BLaER1 treated with 17β-estradiol and CSF1 and Interleukin-3, amounts not matched to agents 10 nM and 100 nM (cell line): ENCODE results near the gene SNRNP200.
A peak's percentile ranks its signal among the peaks of the same experiment; 100 is the strongest.

ENCODE experiments used
- H3K27ac ChIP-seq, 11 experiments: shearing (Covaris generic); formaldehyde crosslinking; 2 replicates each; pipeline ENCODE4 v1.8.1; 2022
- H3K27me3 ChIP-seq, 11 experiments: shearing (Covaris generic); formaldehyde crosslinking; 2 replicates each; pipeline ENCODE4 v1.8.1; 2022
- H3K36me3 ChIP-seq, 11 experiments: shearing (Covaris generic); formaldehyde crosslinking; 2 replicates each; pipeline ENCODE4 v1.8.1; 2022
- H3K4me1 ChIP-seq, 10 experiments: shearing (Covaris generic); formaldehyde crosslinking; 2 replicates each; pipeline ENCODE4 v1.8.1; 2022
- H3K4me2 ChIP-seq, 11 experiments: shearing (Covaris generic); formaldehyde crosslinking; 2 replicates each; pipeline ENCODE4 v1.8.1; 2022
- H3K4me3 ChIP-seq, 10 experiments: shearing (Covaris generic); formaldehyde crosslinking; 2 replicates each; pipeline ENCODE4 v1.8.1; 2022
- H3K9ac ChIP-seq, 11 experiments: shearing (Covaris generic); formaldehyde crosslinking; 2 replicates each; pipeline ENCODE4 v1.8.1; 2022
- H3K9me3 ChIP-seq, 11 experiments: shearing (Covaris generic); formaldehyde crosslinking; replicated peaks in 1 of 11; 2 replicates each; pipeline ENCODE4 v1.8.1; 2022
- H4K20me1 ChIP-seq, 11 experiments: shearing (Covaris generic); formaldehyde crosslinking; 2 replicates each; pipeline ENCODE4 v1.8.1; 2022
- Cebpa-rat ChIP-seq, 11 experiments: shearing (Covaris generic); IDR thresholded peaks; 2 replicates each; pipeline ENCODE4 v1.8.1; 2022

SNRNP200 gene

GRCh38 chr2:96240341-96241038 is 64.9 kb downstream of the SNRNP200 start:
- H3K27me3 ChIP-seq, result no peaks in the 10 kb centered on the region
- no peak for TF ChIP-seq Cebpa-rat (IDR thresholded peaks at IDR 0.05)
- H3K4me3 ChIP-seq, result no peak overlapping the region
- H3K36me3 ChIP-seq, result peaks cover 0 to 24% (median 9%) of the 10 kb centered on the region in 11 experiments; a peak in 13 of 22 replicates
- H3K4me1 ChIP-seq, result peaks cover 43 to 65% (median 49%) of the 10 kb centered on the region in 10 experiments
- H3K27ac ChIP-seq, result peak overlapping the region; percentile 89 to 97 (median 94); a peak in 20 of 22 replicates
- H3K9me3 ChIP-seq, result no peaks in the 10 kb centered on the region
- peak overlapping the region in 3 of 11 experiments; percentile 72 to 83 (median 79); a peak in 3 of 22 replicates for H3K9ac ChIP-seq
- peak overlapping the region; percentile 81 to 97 (median 88); a peak in 20 of 22 replicates for H3K4me2 ChIP-seq
- H4K20me1 ChIP-seq, result no peaks in the 10 kb centered on the region

DNA sequence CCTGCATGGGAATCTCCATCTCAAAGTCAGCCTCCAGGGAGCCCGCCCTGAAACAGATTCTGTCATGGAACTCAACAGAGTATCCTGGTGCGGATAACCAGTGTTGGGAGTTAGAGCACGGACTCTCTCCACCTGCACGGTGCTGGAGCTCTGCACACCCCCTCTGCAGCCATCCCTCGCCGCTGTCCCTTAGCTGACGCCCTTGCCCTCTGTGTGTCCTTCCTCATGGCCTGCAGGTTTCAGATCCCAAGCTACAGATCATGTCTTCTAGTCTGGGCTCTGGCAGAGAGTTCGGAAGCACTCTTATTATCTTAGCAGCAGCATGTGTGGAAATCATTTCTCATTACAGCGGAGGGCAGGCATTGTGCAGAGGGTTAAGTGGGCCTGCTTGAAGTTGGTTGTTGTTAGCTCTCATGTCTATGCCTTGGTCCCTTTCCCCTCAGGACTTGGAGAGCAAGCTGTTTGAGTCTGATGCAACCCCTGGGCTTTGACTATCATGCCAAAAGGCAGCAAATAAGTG is 65.5 kb downstream of the SNRNP200 start:
- peaks cover 0 to 24% (median 9%) of the 10 kb centered on the region in 11 experiments; a peak in 13 of 22 replicates for H3K36me3 ChIP-seq
- 0 out of 22 replicates have a peak overlapping the region, but pooled peaks of 1 of the 11 experiments have one; percentile 1 for H3K9ac ChIP-seq
- no peaks in the 10 kb centered on the region for H3K27me3 ChIP-seq
- H3K9me3 ChIP-seq, result no peaks in the 10 kb centered on the region
- peaks cover 42 to 65% (median 48%) of the 10 kb centered on the region in 10 experiments for H3K4me1 ChIP-seq
- H4K20me1 ChIP-seq, result no peaks in the 10 kb centered on the region
- peak overlapping the region in 4 of 11 experiments; percentile 81 to 93 (median 88); a peak in 4 of 22 replicates for H3K4me2 ChIP-seq
- no peak for TF ChIP-seq Cebpa-rat (IDR thresholded peaks at IDR 0.05)
- H3K27ac ChIP-seq, result peak overlapping the region in 2 of 11 experiments; percentile 89 to 94; a peak in 5 of 22 replicates
- no peak overlapping the region for H3K4me3 ChIP-seq

DNA sequence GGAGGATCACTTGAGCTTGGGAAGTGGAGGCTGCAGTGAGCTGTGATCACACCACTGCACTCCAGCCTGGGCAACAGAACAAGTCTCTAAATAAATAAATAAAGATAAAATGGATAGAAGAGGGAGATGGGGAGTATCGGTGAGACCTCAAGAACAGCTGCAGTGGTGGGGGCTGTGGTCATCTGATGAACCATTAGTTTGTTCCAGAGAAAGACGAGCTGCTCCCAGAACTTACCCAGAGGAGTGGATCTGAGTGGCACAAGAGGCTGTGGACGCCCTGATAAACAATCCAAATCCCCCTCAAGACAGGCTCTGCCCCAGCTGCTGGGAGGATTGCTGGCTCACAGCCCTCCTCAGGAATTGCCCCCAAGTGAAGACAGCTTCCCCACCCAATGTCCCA is 66.3 kb downstream of the SNRNP200 start:
- Histone ChIP-seq H4K20me1 (no peaks in the 10 kb centered on the region), H3K27ac (peak overlapping the region in 1 of 11 experiments; percentile 22; a peak in 3 of 22 replicates), H3K36me3 (peaks cover 0 to 24% (median 9%) of the 10 kb centered on the region in 11 experiments; a peak in 13 of 22 replicates), H3K9me3 (no peaks in the 10 kb centered on the region), H3K4me3 (no peak overlapping the region), H3K4me2 (no peak overlapping the region; a peak in 1 of 22 replicates), H3K27me3 (no peaks in the 10 kb centered on the region), H3K4me1 (peaks cover 45 to 65% (median 52%) of the 10 kb centered on the region in 10 experiments), H3K9ac (0 out of 22 replicates have a peak overlapping the region, but pooled peaks of 1 of the 11 experiments have one; percentile 1)
- no peak for TF ChIP-seq Cebpa-rat (IDR thresholded peaks at IDR 0.05)

- peaks cover 53 to 65% (median 56%) of the 10 kb centered on the region in 10 experiments for H3K4me1 ChIP-seq
- TF ChIP-seq Cebpa-rat (IDR thresholded peaks at IDR 0.05), result no peak
- no peak overlapping the region for H3K4me2 ChIP-seq
- H3K9me3 ChIP-seq, result no peaks in the 10 kb centered on the region
- H3K9ac ChIP-seq, result no peak overlapping the region
- no peaks in the 10 kb centered on the region for H3K27me3 ChIP-seq
- no peak overlapping the region for H3K27ac ChIP-seq
- no peaks in the 10 kb centered on the region for H4K20me1 ChIP-seq
- H3K36me3 ChIP-seq, result peaks cover 0 to 24% (median 9%) of the 10 kb centered on the region in 11 experiments; a peak in 13 of 22 replicates
- H3K4me3 ChIP-seq, result no peak overlapping the region
Observed at GRCh38 chr2:96238266-96238665, 67.1 kb downstream of the SNRNP200 start.

GRCh38 chr2:96236882-96237281 is 68.5 kb downstream of the SNRNP200 start:
- Histone ChIP-seq H3K4me1 (peaks cover 40 to 55% (median 43%) of the 10 kb centered on the region in 10 experiments), H3K4me2 (no peak overlapping the region), H3K9me3 (no peaks in the 10 kb centered on the region), H3K27me3 (no peaks in the 10 kb centered on the region), H3K9ac (no peak overlapping the region), H3K27ac (no peak overlapping the region), H3K36me3 (peaks cover 0 to 24% (median 9%) of the 10 kb centered on the region in 11 experiments; a peak in 13 of 22 replicates), H3K4me3 (no peak overlapping the region), H4K20me1 (no peaks in the 10 kb centered on the region)
- no peak for TF ChIP-seq Cebpa-rat (IDR thresholded peaks at IDR 0.05)

- Histone ChIP-seq H3K4me3 (no peak overlapping the region), H4K20me1 (no peaks in the 10 kb centered on the region), H3K36me3 (peaks cover 0 to 24% (median 9%) of the 10 kb centered on the region in 11 experiments; a peak in 9 of 22 replicates), H3K9me3 (no peaks in the 10 kb centered on the region), H3K4me1 (peaks cover 21 to 28% (median 25%) of the 10 kb centered on the region in 10 experiments), H3K4me2 (peak overlapping the region; percentile 36 to 67 (median 59)), H3K9ac (no peak overlapping the region), H3K27me3 (no peaks in the 10 kb centered on the region), H3K27ac (peak overlapping the region in 2 of 11 experiments; percentile 3 to 7; a peak in 3 of 22 replicates)
- TF ChIP-seq Cebpa-rat (IDR thresholded peaks at IDR 0.05), result no peak
Observed at GRCh38 chr2:96233880-96234316, 71.4 kb downstream of the SNRNP200 start.

DNA sequence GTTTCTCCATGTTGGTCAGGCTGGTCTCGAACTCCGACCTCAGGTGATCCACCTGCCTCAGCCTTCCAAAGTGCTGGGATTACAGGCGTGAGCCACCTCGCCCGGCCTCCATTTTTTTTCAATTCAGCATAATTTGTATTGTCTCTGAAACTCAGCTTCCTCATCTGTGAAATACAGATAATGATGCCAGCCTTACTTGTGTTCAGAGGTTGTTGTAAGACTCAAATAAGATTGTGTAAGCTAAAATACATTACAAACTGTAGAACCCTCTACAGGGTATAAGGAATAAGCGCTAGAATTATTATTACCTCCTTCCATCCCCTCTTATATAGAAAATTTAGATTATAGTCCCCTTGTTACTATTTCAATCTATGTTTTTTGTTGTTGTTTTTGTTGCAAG is 71.9 kb downstream of the SNRNP200 start:
- no peaks in the 10 kb centered on the region for H4K20me1 ChIP-seq
- no peaks in the 10 kb centered on the region for H3K9me3 ChIP-seq
- 0 out of 22 replicates have a peak overlapping the region, but pooled peaks of 1 of the 11 experiments have one; percentile 7 for H3K27ac ChIP-seq
- no peak overlapping the region for H3K4me3 ChIP-seq
- peaks cover 0 to 24% (median 9%) of the 10 kb centered on the region in 11 experiments; a peak in 9 of 22 replicates for H3K36me3 ChIP-seq
- H3K4me2 ChIP-seq, result peak overlapping the region; percentile 36 to 67 (median 59); a peak in 18 of 22 replicates
- no peak overlapping the region for H3K9ac ChIP-seq
- no peaks in the 10 kb centered on the region for H3K27me3 ChIP-seq
- peaks cover 20 to 28% (median 25%) of the 10 kb centered on the region in 10 experiments for H3K4me1 ChIP-seq
- no peak for TF ChIP-seq Cebpa-rat (IDR thresholded peaks at IDR 0.05)

GRCh38 chr2:96231316-96231715 is 74.0 kb downstream of the SNRNP200 start:
- peaks cover 23 to 30% (median 25%) of the 10 kb centered on the region in 10 experiments for H3K4me1 ChIP-seq
- no peak overlapping the region for H3K27ac ChIP-seq
- H4K20me1 ChIP-seq, result no peaks in the 10 kb centered on the region
- no peak overlapping the region for H3K4me3 ChIP-seq
- peaks cover 0 to 14% (median 0%) of the 10 kb centered on the region in 11 experiments; a peak in 1 of 22 replicates for H3K36me3 ChIP-seq
- H3K4me2 ChIP-seq, result no peak overlapping the region
- no peak for TF ChIP-seq Cebpa-rat (IDR thresholded peaks at IDR 0.05)
- no peaks in the 10 kb centered on the region for H3K9me3 ChIP-seq
- H3K9ac ChIP-seq, result no peak overlapping the region
- no peaks in the 10 kb centered on the region for H3K27me3 ChIP-seq
